ENCODE measurements around the gene ZFP91.
A peak's percentile ranks its signal among the peaks of the same experiment; 100 is the strongest.

ZFP91 gene

GRCh38 chr11:58591659-58592058, 12.8 kb downstream of the ZFP91 start:
- DNase-seq = no peak

GRCh38 chr11:58592760-58593472, 14.1 kb downstream of the ZFP91 start:
- no peak for DNase-seq

- no peak for DNase-seq
Observed at GRCh38 chr11:58594826-58595225, 16.0 kb downstream of the ZFP91 start.

- DNase-seq = no peak
Observed at GRCh38 chr11:58596621-58597020, 17.8 kb downstream of the ZFP91 start.

- no peak for DNase-seq
Observed at GRCh38 chr11:58597486-58598144, 18.8 kb downstream of the ZFP91 start.

DNA sequence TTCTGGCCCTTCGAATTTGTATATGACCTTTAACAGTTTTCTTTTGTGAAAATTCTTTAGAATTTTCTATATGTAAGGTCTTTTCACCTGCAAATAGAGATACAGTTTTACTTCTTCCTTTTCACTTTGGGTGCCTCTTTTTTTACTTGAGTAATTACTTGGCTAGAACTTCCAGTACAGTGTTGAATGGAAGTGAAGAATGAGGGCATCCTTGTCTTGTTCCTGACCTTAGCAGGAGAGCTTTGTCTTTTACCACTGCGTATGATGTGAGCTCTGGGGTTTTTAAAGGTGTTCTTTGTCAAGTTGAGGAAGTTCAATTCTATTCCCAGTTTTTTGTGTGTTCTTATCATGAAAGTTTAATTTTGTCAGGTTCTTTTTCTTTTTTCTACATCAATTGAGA, 21.6 kb downstream of the ZFP91 start:
- no peak for DNase-seq

DNA sequence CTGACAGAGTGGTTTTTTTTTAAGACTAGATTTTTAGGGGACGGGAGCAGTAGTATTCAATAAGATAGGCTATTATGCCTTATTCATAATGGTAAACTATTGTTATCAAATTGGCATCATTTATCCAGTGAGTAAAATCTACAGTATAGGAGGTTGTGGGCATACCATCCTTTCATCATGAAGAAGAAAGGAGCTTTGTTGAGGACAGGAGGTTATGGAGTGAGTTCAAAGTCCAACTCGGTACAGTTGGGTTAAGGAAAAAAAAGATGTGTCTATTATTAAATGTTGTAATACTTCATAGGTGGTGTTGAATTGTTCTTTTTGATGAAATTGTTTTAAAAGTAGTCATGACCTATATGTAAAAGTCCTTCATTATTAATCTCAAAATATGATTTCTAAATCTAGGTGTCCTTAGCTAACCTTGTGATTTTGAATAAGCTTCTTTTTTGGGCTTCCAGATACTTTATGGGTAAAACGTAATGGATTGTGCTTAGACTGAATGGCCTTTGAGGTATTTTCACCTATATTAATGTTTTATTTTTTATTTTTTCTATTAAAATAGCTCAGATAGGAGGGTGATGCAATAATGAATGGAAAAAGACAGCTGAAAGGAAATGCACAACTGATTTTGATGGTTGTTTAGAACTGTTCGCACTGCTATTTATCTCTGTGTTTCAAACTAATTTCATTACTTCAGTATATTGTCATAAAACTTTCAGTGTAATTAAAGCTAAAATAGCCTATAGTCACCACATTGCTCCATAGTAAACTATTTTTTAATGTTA, 28.3 kb downstream of the ZFP91 start:
- DNase-seq = no peak

DNA sequence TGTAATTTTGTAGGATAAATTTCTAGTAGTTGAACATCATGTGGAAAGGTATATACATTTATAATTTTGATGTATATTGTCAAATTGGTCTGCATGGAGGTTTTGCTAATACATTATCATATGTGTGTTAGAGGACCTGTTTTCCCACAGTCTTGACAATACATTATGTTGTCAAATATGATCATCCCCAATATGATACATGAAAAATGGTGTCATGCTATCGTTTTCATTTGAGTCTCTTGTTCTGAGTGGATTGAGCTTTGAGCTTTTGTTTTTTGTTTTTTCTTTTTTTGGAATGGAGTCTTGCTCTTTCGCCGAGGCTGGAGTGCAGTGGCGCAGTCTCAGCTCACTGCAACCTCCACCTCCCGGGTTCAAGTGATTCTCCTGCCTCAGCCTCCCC, 29.5 kb downstream of the ZFP91 start:
- DNase-seq = no peak

GRCh38 chr11:58609723-58610122, 30.9 kb downstream of the ZFP91 start:
- no peak for DNase-seq

- DNase-seq = no peak
Observed at GRCh38 chr11:58613228-58613627, 34.4 kb downstream of the ZFP91 start.

DNA sequence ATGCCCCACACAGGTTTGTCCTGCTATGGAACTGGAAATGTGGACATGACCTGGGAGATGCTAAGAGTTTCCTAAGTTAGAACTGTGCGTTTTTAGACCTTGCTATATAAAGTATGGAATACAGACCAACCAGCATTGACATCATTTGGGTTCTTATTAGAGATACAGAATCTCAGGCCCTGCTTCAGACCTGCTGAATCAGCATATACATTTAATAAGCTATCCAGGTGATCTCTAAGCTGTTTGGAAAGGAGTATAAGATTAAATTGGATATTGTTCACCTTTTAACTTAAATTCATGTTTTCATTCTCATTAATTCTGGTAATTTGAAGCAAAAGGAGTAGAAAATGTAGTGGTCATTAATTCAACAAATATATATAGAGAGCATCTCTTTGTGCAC, 36.7 kb downstream of the ZFP91 start:
- no peak for DNase-seq

- no peak for DNase-seq
Observed at GRCh38 chr11:58616594-58616993, 37.7 kb downstream of the ZFP91 start.

DNA sequence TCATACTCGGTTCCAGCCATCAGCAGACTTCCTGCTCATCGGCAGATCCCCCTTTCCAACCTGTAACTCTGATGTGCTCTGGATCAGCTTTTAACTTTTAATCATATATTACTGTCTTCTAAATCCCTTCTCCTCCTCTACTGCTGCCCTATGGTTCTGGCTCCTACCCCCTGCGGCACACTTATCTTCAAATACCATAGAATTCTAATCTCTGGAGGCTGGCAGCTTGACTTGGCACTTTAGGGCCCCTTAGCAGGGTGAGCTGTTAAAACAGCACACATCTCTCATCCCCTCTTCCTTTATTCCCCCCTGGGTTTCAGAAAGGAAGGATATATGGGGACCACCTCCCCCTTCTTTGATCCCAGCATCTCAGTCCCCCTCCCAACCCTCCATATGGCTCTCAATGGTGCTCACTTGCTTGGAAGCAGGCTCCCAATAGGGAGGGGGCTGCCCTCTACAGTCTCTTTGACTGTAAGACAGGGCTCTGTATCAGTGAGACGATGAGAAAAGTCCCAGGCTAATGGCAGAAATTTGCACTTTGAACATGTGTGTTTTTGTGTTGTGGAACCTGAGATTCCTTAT, 39.2 kb downstream of the ZFP91 start:
- no peak for DNase-seq

DNA sequence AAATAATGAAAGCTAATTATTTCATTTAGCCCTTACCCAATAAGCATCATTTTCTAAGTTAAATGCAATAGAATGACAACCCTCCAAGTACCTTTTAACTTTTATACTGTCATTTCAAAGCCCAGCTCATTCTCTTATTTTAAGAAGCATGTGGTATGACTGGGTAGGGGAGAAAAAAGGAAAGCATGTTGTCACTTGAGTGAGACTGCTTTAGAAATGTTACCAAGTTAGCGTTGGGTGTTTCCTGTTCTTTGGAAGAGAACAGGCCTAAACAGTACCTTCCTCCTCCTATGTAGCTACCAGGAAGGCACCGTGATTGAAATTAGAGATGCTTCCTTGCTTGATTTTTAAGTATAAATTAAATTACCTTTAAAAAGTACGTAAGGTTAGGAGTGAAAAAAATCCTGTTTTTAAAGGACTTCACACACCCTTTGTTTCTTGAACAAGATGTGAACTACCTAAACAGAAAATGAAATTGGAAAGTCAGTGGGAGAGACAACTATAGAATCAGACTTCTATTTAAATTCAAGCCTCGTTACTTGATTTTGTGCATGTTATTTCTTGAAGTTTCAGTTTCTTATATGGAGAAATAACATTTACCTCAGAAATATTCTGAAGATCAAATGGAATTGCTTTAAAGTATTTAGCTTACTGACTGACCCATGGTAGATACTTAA, 42.9 kb downstream of the ZFP91 start:
- no peak for DNase-seq

DNA sequence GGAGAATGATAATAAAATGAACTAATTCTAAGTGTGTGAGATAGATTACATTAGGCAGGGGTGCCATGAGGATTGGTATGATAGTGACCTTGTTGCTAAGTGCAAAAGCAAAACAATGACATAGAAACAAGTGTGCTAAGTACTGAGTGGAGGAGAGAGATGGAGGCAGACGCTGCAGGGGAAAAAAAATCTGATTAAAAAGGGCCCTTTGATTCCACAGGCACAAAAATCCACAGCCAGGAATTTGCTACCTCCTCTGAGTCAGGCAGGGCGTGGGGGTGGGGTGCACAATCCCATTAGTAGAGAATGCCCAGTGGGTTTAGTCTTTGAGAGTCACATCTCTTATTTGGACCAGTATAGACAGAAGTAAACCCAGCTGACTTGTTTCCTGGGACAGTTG, 43.5 kb downstream of the ZFP91 start, which contains the start of gene CNTF:
Gene CNTF (plus strand): TSS at position 322 of the 400 bp plus-strand sequence. CDS start 88 bp downstream, outside the sequence.
- no peak for DNase-seq

GRCh38 chr11:58625086-58625485, 46.2 kb downstream of the ZFP91 start:
- DNase-seq = no peak

- DNase-seq = no peak
Observed at GRCh38 chr11:58625826-58626460, 47.1 kb downstream of the ZFP91 start.

DNA sequence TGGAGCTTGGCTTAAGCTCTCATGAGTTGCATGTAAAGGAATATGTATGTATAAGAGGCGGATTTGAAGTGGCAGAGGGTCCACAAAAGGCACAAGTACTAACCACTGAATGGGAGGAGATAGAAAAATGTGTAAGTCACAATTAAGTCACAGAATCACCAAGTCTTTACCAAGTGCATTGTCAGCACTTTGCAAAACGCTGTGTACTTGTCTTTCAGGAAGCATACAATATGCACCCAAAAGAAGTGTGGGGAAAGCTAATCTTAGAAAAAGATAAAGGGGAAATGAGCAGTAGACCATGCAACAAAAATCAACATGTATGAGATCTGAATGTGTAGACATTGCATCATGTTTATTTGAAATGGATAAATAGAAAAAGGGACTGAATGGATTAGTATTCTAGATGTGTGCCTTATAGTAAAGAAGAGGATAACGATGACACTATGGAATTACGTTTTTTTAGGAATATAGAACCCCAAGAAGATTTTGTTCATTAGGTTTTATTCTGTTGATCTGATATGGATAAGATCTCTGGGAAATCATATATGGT, 48.1 kb downstream of the ZFP91 start:
- DNase-seq = no peak

- no peak for DNase-seq
Observed at GRCh38 chr11:58628446-58628845, 49.6 kb downstream of the ZFP91 start.

DNA sequence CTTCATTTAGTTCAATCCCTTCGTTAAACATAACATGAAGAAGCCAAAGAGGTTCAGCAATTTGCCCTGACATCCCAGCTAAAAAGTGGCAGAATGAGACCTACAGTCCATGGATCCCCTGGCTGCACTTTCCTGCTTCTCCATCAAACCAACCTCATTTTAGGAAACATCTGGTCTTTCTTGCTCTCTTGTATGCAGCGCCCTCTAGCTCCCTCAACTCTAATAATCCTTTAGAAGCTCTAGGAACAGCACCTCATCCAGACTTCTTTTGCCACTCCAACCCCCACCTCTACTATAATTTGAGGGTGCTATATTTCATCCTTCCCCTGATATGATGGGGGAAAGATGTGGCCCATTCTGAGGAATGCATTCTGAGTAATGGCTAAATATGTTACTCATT, 51.0 kb downstream of the ZFP91 start:
- peak; percentile 3 for DNase-seq

GRCh38 chr11:58631378-58631777, 52.5 kb downstream of the ZFP91 start:
- no peak for DNase-seq

GRCh38 chr11:58632510-58632909, 53.6 kb downstream of the ZFP91 start:
- DNase-seq = no peak

All from NCI-H2171 (cell line).